A549 (cell line): ENCODE data around the gene MYL4. TPM values are rescaled to one million over a fixed set of nuclear protein-coding genes. Genes with fewer than 3 reads are reported as not detected.
A peak's percentile ranks its signal among the peaks of the same experiment; 100 is the strongest.

Experiments
- ATAC-seq, 2 experiments: fragments of 200-7000 bp in 1 of 2; fragments of >200 bp in 1 of 2; cut with Nextera tagmentation in 1 of 2; cut with Tn5 transposase in 1 of 2; 3 replicates each; pipeline versions ENCODE4 v1.8.0 to v1.9.1; 2018 to 2020; ENCODE audit warnings: mild to moderate bottlenecking in 1 of 2, moderate library complexity in 1 of 2
- CTCF ChIA-PET: fragments of 300-600 bp; sonication (Branson Sonifier 250); formaldehyde crosslinking; extraction: SDS; loops from one replicate; lab custom pipeline; 2021; ENCODE audit warnings: antibody characterized with exemption, inconsistent platforms; lab: Yijun Ruan, JAX
- POLR2A ChIA-PET: fragments of 350-600 bp; formaldehyde crosslinking; extraction: SDS; loops from one replicate; lab custom pipeline; 2021; ENCODE audit warnings: antibody characterized with exemption, inconsistent platforms; lab: Yijun Ruan, JAX
- DNase-seq, 2 experiments: peaks; one replicate each; pipeline versions ENCODE4 v3.0.0 to v3.0.0-alpha.2; 2011 to 2016; ENCODE audit warnings: low read depth in 1 of 2, low spot score in 1 of 2
- FAIRE-seq: peaks from 2 replicates; lab custom pipeline; 2011; peaks lifted over from hg19 to GRCh38; lab: Jason Lieb, UNC
- H3K27ac ChIP-seq, 2 experiments: fragments of >200 bp; sonication (Bioruptor Twin); formaldehyde crosslinking; 3 replicates each; pipeline ENCODE4 v1.5.1; 2016 to 2017
- H3K4me1 ChIP-seq: fragments of >200 bp; sonication (Bioruptor Twin); formaldehyde crosslinking; 3 replicates; pipeline ENCODE4 v1.6.1; 2016
- H3K4me2 ChIP-seq: fragments of >200 bp; sonication (Bioruptor Twin); formaldehyde crosslinking; 3 replicates; pipeline ENCODE4 v1.6.1; 2016
- H3K4me3 ChIP-seq: fragments of >200 bp; sonication (Bioruptor Twin); formaldehyde crosslinking; 3 replicates; pipeline ENCODE4 v1.5.1; 2016
- H3K9me3 ChIP-seq: fragments of >200 bp; sonication (Bioruptor Twin); formaldehyde crosslinking; 3 replicates; pipeline ENCODE4 v1.6.1; 2016
- CBX2 ChIP-seq: fragments of 200-600 bp; sonication (generic); IDR thresholded peaks from 2 replicates; pipeline ENCODE4 v1.6.1; 2016; ENCODE audit warnings: low read depth, mild to moderate bottlenecking, borderline replicate concordance
- CHD2 ChIP-seq: fragments of 150-350 bp; IDR thresholded peaks from 2 replicates; pipeline ENCODE4 v1.6.1; 2014; ENCODE audit warnings: low read length; ENCODE audit not compliant: partially characterized antibody
- CTCF ChIP-seq: fragments of >200 bp; sonication (Bioruptor Twin); formaldehyde crosslinking; IDR thresholded peaks from 3 replicates; pipeline ENCODE4 v1.5.1; 2016
- EHMT2 ChIP-seq: fragments of 200-600 bp; sonication (generic); IDR thresholded peaks from 2 replicates; pipeline ENCODE4 v1.6.1; 2016; ENCODE audit warnings: antibody characterized with exemption, low read depth, mild to moderate bottlenecking, moderate library complexity
- EP300 ChIP-seq, 2 experiments: fragments of >200 bp; sonication (Bioruptor Twin); formaldehyde crosslinking; IDR thresholded peaks; 2 replicates in 1 of 2; 3 replicates in 1 of 2; pipeline ENCODE4 v1.6.1; 2016 to 2017
- GATA3 ChIP-seq: IDR thresholded peaks from 2 replicates; pipeline ENCODE4 v1.6.1; 2012; ENCODE audit warnings: borderline replicate concordance
- HDAC2 ChIP-seq: fragments of 200-600 bp; sonication (generic); IDR thresholded peaks from 2 replicates; pipeline ENCODE4 v1.6.1; 2016
- HEYL ChIP-seq: fragments of 250-450 bp; sonication (Bioruptor Pico); IDR thresholded peaks from 2 replicates; pipeline ENCODE4 v1.8.0; 2021; ENCODE audit warnings: mild to moderate bottlenecking, moderate library complexity
- JUN ChIP-seq, 2 experiments: fragments of >200 bp; sonication (Bioruptor Twin); formaldehyde crosslinking; IDR thresholded peaks; 2 replicates in 1 of 2; 3 replicates in 1 of 2; pipeline ENCODE4 v1.6.1; 2016 to 2017
- MAZ ChIP-seq: fragments of 150-350 bp; IDR thresholded peaks from 2 replicates; pipeline ENCODE4 v1.6.1; 2014; ENCODE audit warnings: antibody characterized with exemption, low read depth, low read length, borderline replicate concordance
- NPAS2 ChIP-seq: fragments of 250-450 bp; sonication (Bioruptor Pico); IDR thresholded peaks from 2 replicates; pipeline ENCODE4 v1.8.0; 2022; ENCODE audit warnings: mild to moderate bottlenecking, moderate library complexity, borderline replicate concordance
- PHF8 ChIP-seq: fragments of 200-600 bp; sonication (generic); IDR thresholded peaks from 2 replicates; pipeline ENCODE4 v1.6.1; 2016; ENCODE audit warnings: low read depth, mild to moderate bottlenecking, antibody characterized with exemption, moderate library complexity, borderline replicate concordance
- POLR2AphosphoS2 ChIP-seq: conservative IDR thresholded peaks from 2 replicates; pipeline ENCODE4 v1.6.1; 2012; ENCODE audit warnings: low read length, improper control_type of control experiment, inconsistent platforms
- RCOR1 ChIP-seq: fragments of 150-350 bp; IDR thresholded peaks from 2 replicates; pipeline ENCODE4 v1.6.1; 2014; ENCODE audit warnings: antibody characterized with exemption, low read length, low read depth
- SMC3 ChIP-seq: fragments of >200 bp; sonication (Bioruptor Twin); formaldehyde crosslinking; IDR thresholded peaks from 3 replicates; pipeline ENCODE4 v1.6.1; 2018; ENCODE audit warnings: inconsistent platforms
- TFCP2L1 ChIP-seq: fragments of 250-450 bp; sonication (Bioruptor Pico); IDR thresholded peaks from 2 replicates; pipeline ENCODE4 v1.5.0; 2021; ENCODE audit warnings: mild to moderate bottlenecking
- TP53 ChIP-seq: fragments of 250-450 bp; sonication (Bioruptor Pico); IDR thresholded peaks from 2 replicates; pipeline ENCODE4 v1.5.0; 2021; ENCODE audit warnings: mild to moderate bottlenecking, moderate library complexity
- USF2 ChIP-seq: fragments of 450-650 bp; IDR thresholded peaks from 2 replicates; pipeline ENCODE4 v1.6.1; 2014; ENCODE audit warnings: antibody characterized with exemption
- ZFP36 ChIP-seq: fragments of 450-650 bp; IDR thresholded peaks from 2 replicates; pipeline ENCODE4 v1.6.1; 2014; ENCODE audit warnings: borderline replicate concordance; ENCODE audit not compliant: partially characterized antibody
- WGBS: methylation state at CpG from one replicate; pipeline ENCODE4 v1.1.6; 2017; ENCODE audit errors: missing lambda C conversion rate; 5-methylcytosine and 5-hydroxymethylcytosine counted together
- polyA plus RNA-seq, 4 experiments: library from polyadenylated mRNA; depleted of rRNA in 3 of 4; stranded (reverse); fragments of >200 nt; fragmentation: RNase III in 1 of 4; extraction: RNeasy Plus Mini Kit Qiagen cat#74134 plus additional on column Dnase treatment in 1 of 4; gene quantifications; 2 replicates in 3 of 4; 3 replicates in 1 of 4; pipeline ENCODE4 v1.2.3, GENCODE V29; 2011 to 2017
- TF ChIP-seq, protein P1 (sequence below): fragments of >200 bp; sonication (Bioruptor Twin); formaldehyde crosslinking; IDR thresholded peaks from 3 replicates; pipeline ENCODE4 v1.6.1; 2016

Gene MYL4
- polyA plus RNA-seq, 2 of the 4 experiments (the other 2 are of a cell fraction): not detected

- 92% methylated on average over 19 of the region's 29 CpGs for WGBS
- no peak for DNase-seq
- Histone ChIP-seq H3K4me2 (no peak overlapping the region), H3K9me3 (no peaks in the 10 kb centered on the region), H3K4me1 (peaks cover 13% of the 10 kb centered on the region), H3K4me3 (no peak overlapping the region), H3K27ac (peak overlapping the region in 1 of 2 experiments; percentile 40; a peak in 2 of 6 replicates)
- no peak for ATAC-seq
- no peak for FAIRE-seq
- POLR2A ChIA-PET: no interaction called here
- CTCF ChIA-PET: interaction anchor here (0.7 to 9.0 kb wide), 4 partner anchors 9 to 92 kb away, joined by 3 to 60 read pairs (median 5); no protein-coding TSS in a partner anchor
- TF ChIP-seq JUN (IDR thresholded peaks at IDR 0.05) (no peak), CHD2 (no peak), EHMT2 (no peak), GATA3 (no peak), HEYL (CRISPR knock-in tag) (no peak), TP53 (CRISPR knock-in tag) (no peak), ZFP36 (no peak), MAZ (no peak), POLR2AphosphoS2 (no peak), RCOR1 (no peak)
Observed at GRCh38 chr17:47238321-47239010, 29.3 kb downstream of the MYL4 start.

DNA sequence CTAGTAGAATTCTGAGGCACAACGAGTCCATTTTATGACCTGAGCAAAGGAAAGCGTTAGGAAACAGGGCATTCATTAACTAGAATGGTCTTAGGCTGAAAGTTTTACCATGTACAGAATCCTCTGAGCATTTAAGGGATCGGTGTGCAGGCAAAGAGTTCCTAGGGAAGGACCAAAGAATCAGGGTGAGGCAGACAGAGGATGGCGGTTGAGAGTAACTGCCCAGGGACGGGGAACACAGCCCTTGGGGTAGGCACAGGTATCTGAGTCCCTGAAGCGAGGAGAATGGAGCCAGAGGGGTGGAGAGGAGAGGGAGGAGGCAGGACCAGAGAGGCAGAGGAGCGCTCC, 30.4 kb downstream of the MYL4 start:
- H3K27ac ChIP-seq: peak overlapping the region; percentile 53 to 81

More for the DNA sequence above, 30.4 kb downstream of the MYL4 start:
- WGBS: 80% methylated on average over 7 of the region's 7 CpGs
- CTCF ChIA-PET: interaction anchor here (1.8 to 9.0 kb wide), 4 partner anchors 10 to 77 kb away, joined by 7 to 60 read pairs (median 36); partner anchors contain the start of gene ITGB3
- ATAC-seq: no peak
- H3K4me1 ChIP-seq: peaks cover 13% of the 10 kb centered on the region
- no peak for TF ChIP-seq USF2
- TF ChIP-seq EP300 (IDR thresholded peaks at IDR 0.05): no peak
- TF ChIP-seq, protein P1, sequence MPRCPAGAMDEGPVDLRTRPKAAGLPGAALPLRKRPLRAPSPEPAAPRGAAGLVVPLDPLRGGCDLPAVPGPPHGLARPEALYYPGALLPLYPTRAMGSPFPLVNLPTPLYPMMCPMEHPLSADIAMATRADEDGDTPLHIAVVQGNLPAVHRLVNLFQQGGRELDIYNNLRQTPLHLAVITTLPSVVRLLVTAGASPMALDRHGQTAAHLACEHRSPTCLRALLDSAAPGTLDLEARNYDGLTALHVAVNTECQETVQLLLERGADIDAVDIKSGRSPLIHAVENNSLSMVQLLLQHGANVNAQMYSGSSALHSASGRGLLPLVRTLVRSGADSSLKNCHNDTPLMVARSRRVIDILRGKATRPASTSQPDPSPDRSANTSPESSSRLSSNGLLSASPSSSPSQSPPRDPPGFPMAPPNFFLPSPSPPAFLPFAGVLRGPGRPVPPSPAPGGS: no peak
- TF ChIP-seq CTCF: no peak
- no peak for TF ChIP-seq SMC3
- TF ChIP-seq TFCP2L1 (CRISPR knock-in tag): no peak
- TF ChIP-seq HDAC2: no peak
- TF ChIP-seq CBX2: no peak
- no peak for TF ChIP-seq NPAS2 (CRISPR knock-in tag)
- no peak for TF ChIP-seq PHF8
- TF ChIP-seq EHMT2: no peak
- TF ChIP-seq, all 56 proteins: peak for 0
- peak overlapping the region; percentile 35; the same call in 2 of the 3 replicates for H3K4me2 ChIP-seq
- no peak overlapping the region for H3K4me3 ChIP-seq
- POLR2A ChIA-PET: interaction anchor here (1.8 kb wide), 1 partner anchor 84 kb away, joined by 6 read pairs; the partner anchor contains the start of gene EFCAB13
- no peak for FAIRE-seq
- no peak for DNase-seq
- no peaks in the 10 kb centered on the region for H3K9me3 ChIP-seq
